Ascending aorta (tissue), 2 donors: ENCODE data around the gene ARL6IP4. TPM values are rescaled to one million over a fixed set of nuclear protein-coding genes. Genes with fewer than 3 reads are reported as not detected.

Source experiments
- DNase-seq, 2 donors: peaks; one replicate each; pipeline ENCODE4 v3.0.0-alpha.2; 2019; ENCODE audit warnings: low spot score in 2 of 2
- H3K27ac ChIP-seq, 2 donors: fragments of 200-600 bp; sonication (generic); one replicate each; pipeline ENCODE4 v1.5.1; 2016 to 2017; ENCODE audit warnings: mild to moderate bottlenecking in 1 of 2
- H3K27me3 ChIP-seq: fragments of 200-600 bp; sonication (generic); one replicate; pipeline ENCODE4 v1.5.1; 2017
- H3K36me3 ChIP-seq, 2 donors: fragments of 200-600 bp; sonication (generic); one replicate each; pipeline ENCODE4 v1.5.1; 2016
- H3K4me1 ChIP-seq, 2 donors: fragments of 200-600 bp; sonication (generic); one replicate each; pipeline ENCODE4 v1.5.1; 2016 to 2017; ENCODE audit warnings: mild to moderate bottlenecking in 1 of 2
- H3K4me3 ChIP-seq, 2 donors: fragments of 200-600 bp; sonication (generic); one replicate each; pipeline ENCODE4 v1.5.1; 2016 to 2017; ENCODE audit warnings: mild to moderate bottlenecking in 1 of 2
- H3K9me3 ChIP-seq, 2 donors: fragments of 200-600 bp; sonication (generic); one replicate each; pipeline ENCODE4 v1.5.1; 2016
- intact Hi-C: fragments of 100-400 bp; cut with DNase I; formaldehyde crosslinking; loops from one replicate; pipeline ENCODE4 v1.15.1; 2023
- total RNA-seq: library from RNA; depleted of rRNA; stranded (reverse); fragments of >200 nt; gene quantifications from one replicate; pipeline ENCODE4 v1.1.0, GENCODE V29; 2016
- TF ChIP-seq, protein P1 (sequence below), 3 experiments: fragments of 200-600 bp in 2 of 3; fragments of 450-650 bp in 1 of 3; sonication (generic) in 2 of 3; IDR thresholded peaks; one replicate each; pipeline ENCODE4 v1.5.1; 2016 to 2019; ENCODE audit warnings: antibody characterized with exemption in 3 of 3, mild to moderate bottlenecking in 1 of 3, moderate library complexity in 1 of 3

ARL6IP4 gene
- total RNA-seq, 1 donor from 2014 or later = 197 TPM

DNA sequence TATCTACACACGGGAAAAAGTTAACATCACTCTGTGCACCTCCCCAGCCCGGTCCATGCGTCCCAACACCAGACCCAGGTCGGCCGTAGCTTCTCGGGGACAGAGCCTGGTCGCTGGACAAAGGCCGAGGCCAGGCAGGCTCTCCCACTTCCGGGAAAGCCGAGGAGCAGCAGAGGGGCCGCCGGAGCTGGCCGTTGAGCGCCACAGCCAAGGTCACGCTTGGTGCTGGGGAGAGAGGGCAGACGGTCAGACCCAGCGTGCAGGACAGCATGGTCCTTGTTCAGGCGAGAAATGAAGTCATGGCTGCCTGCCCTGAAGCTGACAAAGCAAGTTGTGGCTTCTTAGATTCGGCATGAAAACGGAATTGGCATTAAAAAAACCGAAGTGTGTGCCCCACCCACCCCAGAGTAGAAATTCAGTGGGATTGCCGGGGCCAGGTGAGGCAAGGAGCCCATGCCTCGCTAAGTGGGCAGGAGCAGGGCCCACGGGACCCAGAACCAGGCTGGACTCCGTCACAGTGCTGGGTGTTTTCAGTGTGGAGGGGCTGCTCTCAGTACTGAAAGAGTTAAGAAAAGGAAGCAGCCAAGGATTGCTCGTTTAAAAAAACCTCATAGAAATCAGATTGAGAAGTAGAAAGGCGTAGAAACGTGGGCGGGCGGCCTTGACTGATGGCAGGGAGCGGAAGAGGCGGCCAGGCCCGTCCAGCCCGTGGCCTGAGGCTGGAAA is 4.3 kb downstream of the ARL6IP4 start:
- Histone ChIP-seq H3K27me3 (no peaks in the 10 kb centered on the region), H3K4me3 (peak overlapping the region; percentile 35 to 37), H3K9me3 (no peaks in the 10 kb centered on the region), H3K27ac (peak overlapping the region; percentile 93 to 95), H3K4me1 (peaks cover 27 to 47% of the 10 kb centered on the region in 2 donors), H3K36me3 (peaks cover 24 to 34% of the 10 kb centered on the region in 2 donors)
- TF ChIP-seq, protein P1, sequence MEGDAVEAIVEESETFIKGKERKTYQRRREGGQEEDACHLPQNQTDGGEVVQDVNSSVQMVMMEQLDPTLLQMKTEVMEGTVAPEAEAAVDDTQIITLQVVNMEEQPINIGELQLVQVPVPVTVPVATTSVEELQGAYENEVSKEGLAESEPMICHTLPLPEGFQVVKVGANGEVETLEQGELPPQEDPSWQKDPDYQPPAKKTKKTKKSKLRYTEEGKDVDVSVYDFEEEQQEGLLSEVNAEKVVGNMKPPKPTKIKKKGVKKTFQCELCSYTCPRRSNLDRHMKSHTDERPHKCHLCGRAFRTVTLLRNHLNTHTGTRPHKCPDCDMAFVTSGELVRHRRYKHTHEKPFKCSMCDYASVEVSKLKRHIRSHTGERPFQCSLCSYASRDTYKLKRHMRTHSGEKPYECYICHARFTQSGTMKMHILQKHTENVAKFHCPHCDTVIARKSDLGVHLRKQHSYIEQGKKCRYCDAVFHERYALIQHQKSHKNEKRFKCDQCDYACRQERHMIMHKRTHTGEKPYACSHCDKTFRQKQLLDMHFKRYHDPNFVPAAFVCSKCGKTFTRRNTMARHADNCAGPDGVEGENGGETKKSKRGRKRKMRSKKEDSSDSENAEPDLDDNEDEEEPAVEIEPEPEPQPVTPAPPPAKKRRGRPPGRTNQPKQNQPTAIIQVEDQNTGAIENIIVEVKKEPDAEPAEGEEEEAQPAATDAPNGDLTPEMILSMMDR (IDR thresholded peaks at IDR 0.05) = no peak
- no peak for DNase-seq
- intact Hi-C loops = loop anchor here (2.0 kb wide), 1 partner anchor 248 kb away; the partner anchor contains the start of genes MPHOSPH9 and MTRFR

DNA sequence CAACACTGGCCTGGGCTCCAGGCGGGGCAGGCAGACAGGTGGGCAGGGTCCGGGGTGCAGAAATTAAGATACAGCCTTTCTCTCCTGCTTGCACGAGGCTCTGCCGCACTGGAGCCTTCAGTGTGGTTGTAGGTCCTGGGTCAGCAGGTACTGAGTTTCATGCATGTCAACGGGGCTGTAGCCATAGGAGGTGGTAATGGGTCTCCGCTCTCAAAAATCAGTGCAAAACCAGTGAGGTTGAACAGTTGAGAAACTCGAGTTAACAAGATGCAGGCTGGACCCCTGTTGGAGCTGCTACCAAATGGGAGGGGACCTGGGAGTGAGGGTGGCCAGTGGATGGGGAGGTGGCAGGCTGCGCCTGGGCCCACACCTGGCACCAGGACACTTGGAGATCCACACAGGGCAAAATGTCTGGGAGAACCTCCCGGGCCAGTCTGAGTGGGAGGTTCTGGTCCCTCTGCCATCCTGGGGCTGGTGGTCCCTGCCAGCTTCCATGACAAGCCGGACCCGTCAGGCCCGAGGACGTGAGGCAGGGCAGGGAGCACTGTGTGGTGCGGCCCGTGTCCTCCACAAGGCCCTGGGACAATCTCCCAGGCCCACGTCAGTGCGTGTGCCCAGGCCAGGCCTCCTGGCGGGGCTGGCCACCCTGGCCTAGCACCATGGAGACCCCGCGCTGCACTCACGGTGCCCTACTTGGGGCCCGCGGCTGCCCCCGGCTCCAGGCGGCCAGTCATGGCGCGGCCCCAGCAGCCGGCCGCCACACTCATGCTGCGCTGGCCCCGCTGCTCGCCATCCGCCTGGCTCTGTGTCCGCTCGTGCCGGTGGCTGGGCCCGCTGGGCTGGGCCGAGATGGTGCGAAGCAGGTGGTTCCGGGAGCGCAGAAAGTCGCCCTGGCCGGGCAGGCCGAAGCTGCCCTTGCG is 5.1 kb downstream of the ARL6IP4 start:
- no peak for DNase-seq
- no peaks in the 10 kb centered on the region for H3K9me3 ChIP-seq
- peaks cover 24 to 41% of the 10 kb centered on the region in 2 donors for H3K36me3 ChIP-seq
- intact Hi-C loops = loop anchor here (2.0 kb wide), 1 partner anchor 247 kb away; the partner anchor contains the start of genes MPHOSPH9 and MTRFR
- peak overlapping the region; percentile 93 to 95 for H3K27ac ChIP-seq
- no peak overlapping the region for H3K4me3 ChIP-seq
- H3K27me3 ChIP-seq = no peaks in the 10 kb centered on the region
- H3K4me1 ChIP-seq = peaks cover 27 to 44% of the 10 kb centered on the region in 2 donors
- TF ChIP-seq, protein P1 (IDR thresholded peaks at IDR 0.05) = no peak

DNA sequence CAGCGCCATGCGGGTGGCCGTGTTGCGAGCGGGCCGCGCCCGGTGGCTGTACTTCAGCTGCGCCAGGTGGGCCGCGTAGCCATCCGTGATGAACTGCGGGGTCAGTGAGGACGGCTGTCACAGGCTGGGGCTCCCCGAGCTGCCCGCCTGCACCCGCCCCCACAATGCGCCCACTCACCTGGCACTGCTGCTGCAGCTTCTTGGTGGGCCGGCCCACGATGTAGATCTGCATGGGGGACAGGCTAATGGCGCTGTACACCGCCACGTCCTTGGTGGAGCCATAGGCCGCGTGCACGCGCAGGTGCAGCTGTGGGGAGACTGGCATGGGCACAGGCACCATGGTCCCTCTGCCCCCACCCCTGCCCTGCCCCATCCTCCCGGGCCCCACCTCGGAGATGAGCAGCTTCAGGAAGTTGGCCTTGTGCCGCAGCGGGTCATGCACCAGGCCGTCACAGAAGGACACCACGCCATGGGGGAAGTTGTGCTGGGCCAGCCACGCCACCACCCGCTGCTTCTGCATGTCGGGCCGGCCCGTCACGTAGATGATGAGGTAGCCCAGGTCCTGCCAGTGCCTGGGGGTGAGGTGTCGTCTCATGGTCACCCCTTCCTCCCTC is 5.9 kb downstream of the ARL6IP4 start:
- Histone ChIP-seq H3K9me3 (no peaks in the 10 kb centered on the region), H3K27me3 (no peaks in the 10 kb centered on the region), H3K4me3 (no peak overlapping the region), H3K27ac (no peak overlapping the region), H3K36me3 (peaks cover 24 to 43% of the 10 kb centered on the region in 2 donors), H3K4me1 (peaks cover 27 to 40% of the 10 kb centered on the region in 2 donors)
- intact Hi-C loops = no loop called here
- no peak for DNase-seq
- TF ChIP-seq, protein P1 (IDR thresholded peaks at IDR 0.05) = no peak

DNA sequence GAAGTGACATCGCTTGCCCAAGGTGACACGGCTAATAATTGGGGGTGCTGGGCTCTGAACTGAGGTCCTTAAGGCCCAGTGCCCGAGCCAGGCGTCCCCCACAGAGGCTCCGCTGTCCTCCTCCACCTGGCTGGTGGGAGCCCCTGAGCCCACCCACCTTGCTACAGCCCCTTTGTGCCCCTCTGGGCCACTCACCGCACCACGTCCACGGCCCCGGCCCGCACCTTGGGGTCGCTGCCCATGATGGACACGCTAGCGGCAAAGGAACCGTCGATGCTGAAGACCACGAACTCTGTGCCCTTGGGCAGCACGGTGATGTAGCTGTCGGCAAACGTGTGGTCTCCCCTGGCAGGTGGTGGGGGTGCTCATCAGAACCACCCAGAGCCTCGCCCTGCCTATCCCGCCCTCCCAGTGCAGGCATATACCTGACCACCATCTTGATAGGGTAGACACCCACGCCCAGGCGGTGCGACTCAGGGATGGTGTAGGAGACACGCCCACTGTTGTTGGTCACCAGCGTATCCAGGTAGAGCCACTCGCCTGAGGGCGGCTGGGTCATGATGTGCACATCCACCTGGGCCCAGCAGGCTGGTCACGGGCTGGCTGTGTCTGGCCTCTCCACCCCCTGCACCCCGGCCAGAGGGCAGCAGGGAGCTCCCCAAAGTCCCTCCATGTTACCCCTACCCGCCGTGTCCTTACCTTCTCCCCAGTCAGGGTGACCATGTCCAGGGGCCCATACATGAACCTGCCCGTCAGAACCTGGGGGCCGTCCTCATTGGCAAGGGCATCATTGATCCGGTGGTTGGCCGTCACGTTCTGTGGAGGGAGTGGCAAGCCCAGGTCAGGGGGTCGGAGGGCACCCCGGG is 6.8 kb downstream of the ARL6IP4 start:
- intact Hi-C loops = no loop called here
- no peaks in the 10 kb centered on the region for H3K9me3 ChIP-seq
- no peaks in the 10 kb centered on the region for H3K27me3 ChIP-seq
- H3K4me1 ChIP-seq = peaks cover 18 to 31% of the 10 kb centered on the region in 2 donors
- no peak overlapping the region for H3K27ac ChIP-seq
- H3K36me3 ChIP-seq = peaks cover 24 to 36% of the 10 kb centered on the region in 2 donors
- TF ChIP-seq, protein P1 (IDR thresholded peaks at IDR 0.05) = no peak
- no peak overlapping the region for H3K4me3 ChIP-seq
- DNase-seq = no peak

DNA sequence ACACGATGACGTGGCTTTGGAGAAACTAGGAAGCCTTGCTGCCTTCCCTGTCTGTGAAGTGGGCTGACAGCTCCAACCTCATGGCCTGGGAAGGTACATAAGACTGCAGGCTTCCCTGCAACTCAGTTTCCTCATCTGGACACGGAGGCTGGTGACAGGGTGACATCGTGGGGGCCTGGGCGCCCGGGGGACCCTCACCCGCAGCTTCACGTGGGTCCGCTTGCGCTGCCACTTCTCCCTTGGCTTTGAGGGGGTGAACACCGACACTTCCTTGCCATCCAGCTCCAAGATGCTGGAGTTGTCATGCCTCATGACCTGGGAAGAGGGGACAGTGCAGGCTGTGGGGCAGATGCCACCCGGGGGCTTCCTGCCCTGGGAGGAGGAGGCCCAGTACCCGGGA is 7.6 kb downstream of the ARL6IP4 start:
- TF ChIP-seq, protein P1 (IDR thresholded peaks at IDR 0.05) = no peak
- DNase-seq = no peak
- Histone ChIP-seq H3K36me3 (peaks cover 24 to 30% of the 10 kb centered on the region in 2 donors), H3K9me3 (no peaks in the 10 kb centered on the region), H3K4me3 (no peak overlapping the region), H3K4me1 (peaks cover 11 to 24% of the 10 kb centered on the region in 2 donors), H3K27me3 (no peaks in the 10 kb centered on the region), H3K27ac (no peak overlapping the region)
- intact Hi-C loops = no loop called here
